GM21528 (cell line): ENCODE measurements around the gene IL11RA.
A peak's percentile ranks its signal among the peaks of the same experiment; 100 is the strongest.

ENCODE experiments used
- ATAC-seq: cut with Tn5 transposase; IDR thresholded peaks from one replicate; pipeline ENCODE4 v1.9.1; 2021; ENCODE audit warnings: mild to moderate bottlenecking, moderate library complexity; ENCODE audit not compliant: unreplicated experiment, low FRiP score

IL11RA gene

DNA sequence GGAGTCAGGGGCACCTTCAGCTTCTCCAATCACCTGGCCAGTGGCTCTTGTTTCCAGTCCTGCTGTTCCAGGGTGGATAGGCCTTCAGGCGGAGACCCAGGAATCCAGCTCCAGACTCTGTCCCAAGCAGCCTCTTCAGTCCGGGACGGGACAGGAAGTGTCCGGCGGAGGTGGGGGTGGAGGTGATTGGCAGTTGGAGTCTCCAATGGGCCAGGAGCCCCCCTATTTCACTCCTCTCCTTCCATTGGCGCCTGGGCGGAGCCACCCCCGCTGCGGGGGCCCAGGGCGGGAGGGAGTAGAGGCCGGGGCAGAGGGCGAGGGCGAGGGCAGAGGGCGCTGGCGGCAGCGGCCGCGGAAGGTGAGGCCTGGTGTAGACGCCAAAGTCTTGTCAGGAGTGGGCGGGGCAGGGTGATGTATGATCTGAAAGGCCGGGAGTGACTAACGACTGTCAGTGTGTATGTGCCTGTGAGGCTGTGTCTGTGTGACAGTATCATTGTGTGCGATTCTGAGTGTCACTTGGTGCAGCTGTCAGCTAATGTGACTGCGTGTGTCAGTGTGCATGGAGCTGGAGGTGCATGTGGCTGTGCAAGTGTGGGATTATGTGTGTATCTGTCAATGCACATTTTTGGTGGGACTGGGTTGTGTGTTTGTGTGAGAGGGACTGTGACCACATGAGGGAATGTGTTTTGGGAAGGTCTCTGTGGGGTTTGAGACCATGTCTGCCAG lies at the start of gene IL11RA:
IL11RA (plus strand) TSS at position 310 of the 726 bp plus-strand sequence. CDS start 3,033 bp downstream, outside the sequence.
- no peak for ATAC-seq

DNA sequence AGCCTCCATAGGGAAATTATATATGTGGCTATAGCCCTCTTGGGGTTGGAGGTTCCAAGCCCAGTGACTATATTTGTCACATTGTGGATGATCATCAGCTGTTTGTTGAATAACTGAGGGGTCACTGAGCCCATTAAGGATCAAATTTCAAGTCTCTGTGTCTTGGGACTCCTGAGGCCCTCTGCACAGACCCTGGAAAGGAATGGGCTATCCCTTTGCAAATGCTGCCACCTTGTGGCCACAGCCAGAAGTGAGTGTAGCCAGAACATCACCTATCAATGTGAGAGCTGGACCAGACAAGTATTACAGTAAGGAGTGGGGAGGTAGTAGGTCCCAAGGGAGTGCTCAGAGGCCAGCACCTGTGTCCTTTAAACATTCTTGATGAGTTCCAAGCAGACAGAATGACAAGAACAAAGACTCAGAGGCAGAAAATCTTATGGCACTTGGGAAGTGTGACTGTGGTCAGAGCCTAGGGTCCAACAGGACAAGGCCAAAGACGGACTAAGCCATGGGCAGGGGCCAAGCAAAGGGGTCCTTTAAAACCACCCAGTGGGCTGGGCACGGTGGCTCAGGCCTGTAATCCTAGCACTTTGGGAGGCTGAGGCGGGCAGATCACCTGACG lies 48.3 kb upstream of the IL11RA start:
- no peak for ATAC-seq

- no peak for ATAC-seq
Observed at GRCh38 chr9:34606190-34606589, 45.8 kb upstream of the IL11RA start.

- no peak for ATAC-seq
Observed at GRCh38 chr9:34606905-34607304, 45.1 kb upstream of the IL11RA start.

DNA sequence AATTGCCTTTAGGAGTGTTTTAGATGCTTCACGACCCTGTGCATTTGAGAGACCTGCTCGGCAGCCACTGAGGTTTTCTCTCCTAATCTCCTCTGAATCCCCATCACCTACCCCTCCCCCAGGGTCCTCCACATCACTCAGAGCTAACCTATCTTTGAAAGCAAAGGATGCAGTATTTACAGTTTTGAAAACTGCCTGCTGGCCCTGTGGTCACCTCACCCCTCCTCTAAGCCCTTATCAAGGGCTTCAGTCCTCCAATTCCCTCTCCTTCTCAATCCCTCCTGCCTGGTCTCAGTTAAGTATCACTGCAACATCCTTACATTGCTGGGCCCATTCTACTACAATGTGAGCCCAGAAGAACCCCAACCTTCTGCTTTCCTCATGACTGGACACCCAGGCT lies 44.7 kb upstream of the IL11RA start:
- no peak for ATAC-seq

DNA sequence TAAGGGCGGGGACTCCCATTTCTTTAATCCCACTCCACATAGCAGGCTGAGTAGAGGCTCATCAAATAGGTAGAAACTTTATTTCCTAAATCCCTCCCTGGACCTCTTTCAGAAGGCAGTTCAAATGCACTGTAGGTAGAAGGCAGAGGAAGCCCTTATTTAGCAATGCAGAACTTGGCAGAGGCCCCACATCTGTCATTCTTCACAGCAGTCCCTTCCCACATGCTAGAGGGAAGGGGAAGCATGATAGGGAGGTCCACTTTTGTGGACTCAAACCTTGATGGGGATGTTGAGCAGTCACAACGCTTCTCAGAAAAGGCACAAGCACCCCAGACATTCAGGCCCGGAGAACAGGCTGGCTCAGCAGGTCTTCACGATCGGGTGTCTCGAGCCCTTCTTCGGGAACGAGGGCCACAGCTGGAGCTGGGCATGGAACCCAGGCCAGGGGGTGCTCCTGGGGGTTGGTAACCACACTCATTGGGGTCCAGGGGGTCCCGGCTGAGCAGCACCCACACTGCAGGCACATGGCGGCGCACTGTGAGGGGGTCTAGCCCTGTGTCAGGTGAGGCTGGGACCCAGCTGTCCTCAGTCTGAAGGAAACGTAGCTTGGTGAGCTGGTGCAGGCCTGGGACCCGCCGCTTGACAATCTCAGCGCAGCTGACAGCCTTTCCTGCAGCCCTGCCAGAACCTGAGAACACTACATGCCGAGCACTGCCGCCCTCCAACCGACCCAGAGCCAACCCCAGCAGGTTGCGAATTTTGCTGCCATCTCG lies 41.4 kb upstream of the IL11RA start:
- ATAC-seq: no peak

GRCh38 chr9:34611251-34611810 lies 40.7 kb upstream of the IL11RA start:
- ATAC-seq: no peak

DNA sequence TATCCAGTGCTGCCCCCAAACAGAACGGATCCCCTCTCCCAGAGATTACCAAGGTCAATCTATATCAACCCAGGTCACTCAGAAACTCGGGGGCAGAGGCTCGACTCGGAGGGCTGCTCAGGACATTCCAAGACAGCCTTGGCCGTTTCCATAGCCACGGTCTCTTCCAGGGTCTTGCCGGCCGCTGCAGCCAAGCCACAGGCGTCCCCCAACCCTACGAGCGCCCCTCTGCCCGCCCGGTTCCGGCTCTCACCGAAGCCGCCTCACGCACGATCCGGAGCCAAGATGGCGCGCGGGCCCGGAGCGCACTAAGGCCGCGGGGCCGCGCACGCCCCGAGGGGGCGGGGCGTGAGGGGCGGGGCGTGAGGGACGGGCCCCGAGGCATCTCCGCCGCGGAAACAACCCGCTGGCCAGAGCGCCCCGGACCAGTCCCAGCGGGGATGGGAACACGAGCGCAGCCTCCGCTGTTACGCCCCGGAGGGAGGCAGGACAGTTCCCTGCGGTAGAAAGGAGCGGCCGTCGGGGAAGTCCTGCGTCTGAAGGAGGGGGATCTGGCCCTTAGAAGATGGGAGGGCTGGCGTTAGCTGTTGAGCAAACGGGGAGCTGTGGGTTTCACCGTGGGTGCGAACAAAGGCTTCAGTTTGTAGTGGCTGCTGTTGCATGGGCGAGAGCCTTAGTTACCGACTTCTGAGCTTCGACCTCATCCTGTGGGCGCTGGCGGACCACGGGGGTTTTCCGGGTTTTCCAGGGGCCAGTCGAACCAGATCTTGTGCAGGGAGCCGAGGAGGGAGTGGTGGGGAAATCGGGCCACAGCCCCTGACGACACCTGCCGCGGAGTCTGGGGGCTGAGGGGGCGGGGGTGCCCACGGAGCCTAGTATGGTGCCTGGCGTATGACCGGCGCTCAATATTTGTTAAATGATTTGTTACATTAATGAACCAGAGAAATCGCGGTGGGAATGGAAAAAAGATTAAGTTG lies 39.9 kb upstream of the IL11RA start, which contains the start of gene RPP25L:
RPP25L (minus strand) TSS at position 287 of the 977 bp plus-strand sequence. CDS start 801 bp downstream, outside the sequence.
- peak; percentile 87 for ATAC-seq

- ATAC-seq: peak; percentile 44
Observed at GRCh38 chr9:34612788-34613390, 39.1 kb upstream of the IL11RA start.

- ATAC-seq: no peak
Observed at GRCh38 chr9:34615132-34615531, 36.9 kb upstream of the IL11RA start.

DNA sequence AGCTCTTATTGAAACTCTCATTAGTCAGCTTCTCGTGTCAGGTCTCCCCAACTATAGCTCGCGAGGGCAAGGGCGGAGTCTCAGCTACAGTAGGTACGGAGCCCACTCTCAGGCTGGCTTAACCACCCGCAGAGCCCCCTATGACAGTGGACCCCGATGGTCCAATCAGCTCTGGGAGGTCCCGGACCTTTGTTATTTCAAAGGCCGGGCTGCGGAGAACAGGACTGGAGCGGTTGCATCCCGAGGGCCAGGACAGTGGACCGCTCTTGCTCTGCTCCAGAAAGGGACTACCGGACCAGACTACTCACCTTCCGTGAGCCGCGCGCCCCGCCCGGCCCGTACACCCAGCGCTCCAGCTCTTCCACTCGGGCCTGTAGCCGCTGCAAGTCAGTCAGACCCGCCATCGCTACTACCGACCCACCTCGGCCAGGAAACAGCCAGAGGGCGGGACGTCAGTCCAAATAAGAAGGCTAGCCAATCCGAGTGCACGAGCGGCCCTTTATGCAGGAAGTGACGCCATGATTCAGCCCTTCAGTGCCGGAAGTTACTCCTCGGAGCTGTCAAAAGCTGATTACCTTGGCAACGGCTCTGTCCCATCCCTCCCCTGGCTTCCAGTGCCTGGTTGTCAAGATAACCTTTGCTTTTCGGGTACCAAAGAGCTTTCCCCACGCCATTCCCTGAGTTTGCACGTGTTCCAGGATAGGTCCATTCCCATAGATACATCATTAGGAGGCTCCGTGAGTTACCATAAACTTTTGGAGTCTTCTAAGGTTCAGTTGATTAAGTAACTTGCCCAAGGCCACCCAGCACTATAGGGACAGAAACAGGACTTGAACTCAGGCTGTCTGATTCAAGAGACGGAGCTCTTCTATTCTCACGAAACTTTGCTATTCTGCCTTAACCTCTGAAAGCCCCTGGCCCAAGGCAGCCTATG lies 31.7 kb upstream of the IL11RA start, which contains the start of gene DCTN3:
DCTN3 (minus strand) TSS at position 435 of the 934 bp plus-strand sequence; CDS start at position 404, 31 bp downstream.
- ATAC-seq: peak; percentile 93

DNA sequence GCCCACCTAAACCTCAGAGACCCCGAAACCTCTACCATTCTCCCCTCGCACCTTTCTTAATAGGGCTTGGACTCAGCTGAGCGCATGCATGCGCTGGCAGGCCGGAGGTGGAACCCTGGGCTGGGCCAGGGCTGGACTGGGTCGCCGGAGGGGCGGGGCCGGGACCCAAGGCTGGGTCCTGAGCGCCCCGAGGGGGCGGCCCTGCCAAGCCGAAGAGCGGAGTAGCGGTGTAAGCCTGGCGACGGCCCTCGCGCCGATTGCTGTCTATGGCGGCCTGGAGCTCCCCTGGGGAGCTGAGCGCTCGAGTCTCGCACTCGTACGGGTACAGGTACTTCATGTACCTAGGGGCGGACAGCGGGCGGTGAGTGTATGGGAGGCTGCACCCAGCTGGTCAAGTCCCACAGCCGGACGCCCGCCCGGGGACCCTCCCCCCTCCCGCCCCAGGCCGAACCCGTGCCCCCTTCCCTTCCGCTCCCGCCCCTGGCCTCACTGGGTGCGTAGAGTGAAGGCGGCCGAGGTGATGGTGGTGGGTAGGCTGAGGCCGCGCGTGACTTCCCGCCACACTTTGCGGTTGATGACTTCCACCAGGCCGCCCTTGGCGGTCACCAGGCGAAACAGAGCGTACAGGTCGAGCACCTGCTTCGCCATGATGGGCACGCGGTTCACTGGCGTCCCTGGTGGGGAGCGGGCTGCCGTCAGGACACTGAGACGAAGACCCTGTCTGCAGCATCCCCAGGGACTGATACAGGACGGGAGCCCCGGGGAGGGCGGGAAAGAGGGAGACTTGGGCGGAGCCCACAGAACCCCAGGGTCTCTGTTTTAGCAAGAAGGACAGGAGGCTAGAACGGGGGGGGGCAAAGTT lies 28.4 kb upstream of the IL11RA start:
- no peak for ATAC-seq

DNA sequence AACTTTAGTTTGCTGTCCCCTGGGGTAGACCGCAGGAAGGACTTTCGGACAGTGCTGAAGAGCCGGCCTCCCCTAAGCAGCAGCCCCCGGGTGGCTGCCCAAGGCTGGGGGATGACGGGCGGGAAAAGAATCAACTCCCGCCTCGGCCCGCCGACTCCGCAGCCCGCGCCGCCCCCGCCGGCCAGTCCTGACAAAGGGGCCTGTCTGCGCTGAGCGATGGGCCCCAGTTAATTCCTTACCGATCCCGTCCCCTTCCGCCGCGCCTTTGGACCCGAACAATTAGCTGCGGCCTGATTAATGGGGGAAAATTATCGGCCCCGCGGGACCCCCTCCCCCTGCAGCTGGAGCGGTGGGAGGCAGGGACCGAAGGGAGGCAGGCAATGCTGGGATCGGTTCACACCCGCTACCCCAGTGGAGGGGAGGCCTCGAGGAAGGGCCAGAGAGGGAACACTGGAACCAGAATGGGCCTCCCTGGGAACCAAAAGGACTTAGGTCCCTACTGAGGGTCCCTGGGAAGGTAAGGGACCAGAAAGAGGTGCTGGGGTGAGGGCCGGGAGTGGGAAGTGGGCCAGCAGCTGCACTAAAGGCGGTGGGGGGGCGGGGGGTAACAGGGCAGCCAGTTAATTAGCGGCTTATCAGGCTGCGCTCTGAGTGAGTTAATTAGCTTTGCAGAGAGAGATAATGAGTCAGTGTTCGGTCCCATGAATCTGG lies 27.4 kb upstream of the IL11RA start:
- ATAC-seq: no peak

DNA sequence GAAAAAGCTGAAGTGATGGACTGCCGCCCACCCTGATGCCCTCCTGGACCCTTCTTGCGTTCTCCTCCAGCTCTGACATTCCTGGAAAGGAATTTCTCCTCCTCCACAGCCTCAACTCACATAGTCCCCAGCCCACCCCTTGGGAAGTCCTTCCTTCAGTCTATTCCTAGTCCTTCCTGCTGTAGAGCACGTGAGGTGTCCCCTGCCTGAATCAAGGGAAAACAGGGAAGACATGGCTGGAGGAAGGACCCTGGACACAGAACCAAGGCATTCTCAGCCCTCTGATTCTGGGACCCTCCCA lies 26.8 kb upstream of the IL11RA start:
- no peak for ATAC-seq

DNA sequence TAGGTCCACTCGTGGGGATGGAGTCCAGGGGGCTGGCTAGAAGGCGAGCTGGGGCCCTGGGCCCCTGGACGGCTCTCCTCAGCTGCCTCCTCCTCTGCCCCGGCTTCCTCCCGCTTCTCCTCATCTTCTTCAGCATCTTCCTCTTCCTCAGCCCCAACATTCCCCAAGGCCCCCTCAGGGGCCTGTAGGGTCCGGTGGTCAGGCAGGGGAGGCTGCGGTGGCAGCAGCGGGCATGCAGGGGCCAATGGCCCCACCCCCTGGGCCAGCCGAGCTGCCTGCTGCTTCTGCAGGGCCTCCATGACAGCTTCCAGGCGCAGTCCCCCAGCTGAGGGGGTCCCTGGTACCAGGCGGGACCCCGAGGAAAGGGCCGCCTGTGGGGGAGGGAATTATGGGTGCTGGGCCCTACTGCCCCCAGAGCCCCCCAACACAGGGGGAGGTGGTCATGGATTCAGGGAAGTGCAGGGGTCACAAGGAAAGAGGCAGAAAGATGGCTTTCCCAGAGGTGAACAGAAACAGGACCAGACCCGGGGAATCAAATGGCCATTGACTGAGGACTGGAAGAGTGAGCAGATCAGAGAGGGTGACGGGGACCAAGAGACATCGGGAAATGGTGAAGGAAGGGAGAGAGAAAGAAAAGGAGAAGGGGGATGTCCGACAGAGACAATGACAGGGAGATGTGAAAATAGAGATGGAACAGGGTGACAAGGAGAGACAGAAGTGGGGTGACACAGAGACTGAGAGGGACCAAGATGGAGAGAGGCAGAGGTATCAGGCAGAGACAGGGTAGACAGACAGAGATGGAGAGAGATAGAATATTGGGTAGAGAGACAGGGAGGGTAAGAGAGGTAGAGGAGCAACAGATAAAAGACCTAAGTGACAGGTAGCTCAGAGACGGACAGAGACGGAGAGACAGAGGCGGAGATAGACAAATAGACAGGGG lies 24.0 kb upstream of the IL11RA start:
- ATAC-seq: no peak
